Prostate gland (tissue), 2 donors: ENCODE results near the gene FRMD4A. TPM values are rescaled to one million over a fixed set of nuclear protein-coding genes. Genes with fewer than 3 reads are reported as not detected.

ENCODE experiments used
- DNase-seq: peaks from one replicate; pipeline ENCODE4 v3.0.0-alpha.2; 2019; ENCODE audit warnings: low spot score
- H3K27ac ChIP-seq, 2 donors: fragments of 200-600 bp; sonication (generic); 2 replicates each; pipeline ENCODE4 v1.5.1; 2017 to 2019
- H3K27me3 ChIP-seq: fragments of 200-600 bp; sonication (generic); replicated peaks from 2 replicates; pipeline ENCODE4 v1.5.1; 2019; ENCODE audit not compliant: insufficient read depth
- H3K36me3 ChIP-seq, 2 donors: fragments of 200-600 bp; sonication (generic); 1 replicate in 1 of 2; 2 replicates in 1 of 2; pipeline versions ENCODE4 v1.5.1 to v1.8.1; 2017 to 2019
- H3K4me1 ChIP-seq: fragments of 200-600 bp; sonication (generic); replicated peaks from 2 replicates; pipeline ENCODE4 v1.5.1; 2019
- H3K4me3 ChIP-seq, 2 donors: fragments of 200-600 bp; sonication (generic); 2 replicates each; pipeline ENCODE4 v1.5.1; 2017 to 2019
- H3K9me3 ChIP-seq: fragments of 200-600 bp; sonication (generic); 2 replicates; pipeline ENCODE4 v1.5.1; 2017
- CTCF ChIP-seq, 4 experiments: fragments of 200-600 bp in 2 of 4; fragments of 450-650 bp in 2 of 4; sonication (generic) in 2 of 4; IDR thresholded peaks; 1 replicate in 3 of 4; 2 replicates in 1 of 4; pipeline ENCODE4 v1.5.1; 2016 to 2019; ENCODE audit warnings: antibody characterized with exemption in 4 of 4, mild to moderate bottlenecking in 2 of 4, moderate library complexity in 2 of 4
- POLR2A ChIP-seq: fragments of 450-650 bp; IDR thresholded peaks from one replicate; pipeline ENCODE4 v1.6.1; 2016; ENCODE audit warnings: antibody characterized with exemption, mild to moderate bottlenecking
- POLR2AphosphoS5 ChIP-seq: sonication (generic); formaldehyde crosslinking; IDR thresholded peaks from one replicate; pipeline ENCODE4 v1.6.1; 2017; ENCODE audit warnings: antibody characterized with exemption
- WGBS: methylation state at CpG from one replicate; pipeline ENCODE4 v1.1.5; 2018; 5-methylcytosine and 5-hydroxymethylcytosine counted together
- intact Hi-C: fragments of 100-400 bp; cut with DNase I; formaldehyde crosslinking; loops from one replicate; pipeline ENCODE4 v1.14.2; 2022
- total RNA-seq, 2 donors: library from RNA; depleted of rRNA; stranded (reverse); fragments of >200 nt; gene quantifications; one replicate each; pipeline ENCODE4 v1.1.0, GENCODE V29; 2016

FRMD4A gene
- total RNA-seq, 2 donors from 2014 or later, result 38.0 to 53.2 TPM

GRCh38 chr10:13636776-13637175 lies 693.9 kb downstream of the FRMD4A start:
- 89% methylated on average over 4 of the region's 4 CpGs for WGBS
- H3K4me3 ChIP-seq, result no peak overlapping the region
- TF ChIP-seq POLR2AphosphoS5 (no peak), POLR2A (no peak), CTCF (IDR thresholded peaks at IDR 0.05) (no peak)
- no peak overlapping the region for H3K27ac ChIP-seq
- no peaks in the 10 kb centered on the region for H3K4me1 ChIP-seq
- no peaks in the 10 kb centered on the region for H3K36me3 ChIP-seq
- intact Hi-C loops, result no loop called here
- H3K27me3 ChIP-seq, result no peaks in the 10 kb centered on the region
- H3K9me3 ChIP-seq, result no peaks in the 10 kb centered on the region
- DNase-seq, result no peak

- no peak overlapping the region for H3K4me3 ChIP-seq
- intact Hi-C loops, result no loop called here
- no peak for TF ChIP-seq POLR2A
- no peak for TF ChIP-seq POLR2AphosphoS5
- TF ChIP-seq CTCF (IDR thresholded peaks at IDR 0.05), result no peak
- no peaks in the 10 kb centered on the region for H3K27me3 ChIP-seq
- H3K9me3 ChIP-seq, result no peaks in the 10 kb centered on the region
- 78% methylated on average over 6 of the region's 6 CpGs for WGBS
- no peak for DNase-seq
- H3K36me3 ChIP-seq, result no peaks in the 10 kb centered on the region
- H3K27ac ChIP-seq, result no peak overlapping the region
- H3K4me1 ChIP-seq, result no peaks in the 10 kb centered on the region
Observed at GRCh38 chr10:13634207-13634606, 696.5 kb downstream of the FRMD4A start.

GRCh38 chr10:13633689-13634088 lies 697.0 kb downstream of the FRMD4A start:
- no peak for DNase-seq
- no peak for TF ChIP-seq POLR2AphosphoS5
- TF ChIP-seq CTCF (IDR thresholded peaks at IDR 0.05), result no peak
- TF ChIP-seq POLR2A, result no peak
- Histone ChIP-seq H3K27me3 (no peaks in the 10 kb centered on the region), H3K27ac (no peak overlapping the region), H3K4me1 (no peaks in the 10 kb centered on the region), H3K36me3 (no peaks in the 10 kb centered on the region), H3K4me3 (no peak overlapping the region), H3K9me3 (no peaks in the 10 kb centered on the region)
- whole genome bisulfite sequencing, result 85% methylated on average over 7 of the region's 7 CpGs
- intact Hi-C loops, result no loop called here

GRCh38 chr10:13632884-13633440 lies 697.8 kb downstream of the FRMD4A start:
- Histone ChIP-seq H3K4me3 (no peak overlapping the region), H3K27ac (no peak overlapping the region), H3K9me3 (no peaks in the 10 kb centered on the region), H3K36me3 (no peaks in the 10 kb centered on the region), H3K27me3 (no peaks in the 10 kb centered on the region), H3K4me1 (no peaks in the 10 kb centered on the region)
- intact Hi-C loops, result no loop called here
- no peak for DNase-seq
- TF ChIP-seq POLR2A (no peak), POLR2AphosphoS5 (no peak), CTCF (IDR thresholded peaks at IDR 0.05) (no peak)
- 74% methylated on average over 5 of the region's 5 CpGs for WGBS

GRCh38 chr10:13632440-13632839 lies 698.3 kb downstream of the FRMD4A start:
- WGBS, result 69% methylated on average over 3 of the region's 3 CpGs
- H3K4me1 ChIP-seq, result no peaks in the 10 kb centered on the region
- no peaks in the 10 kb centered on the region for H3K36me3 ChIP-seq
- H3K27me3 ChIP-seq, result no peaks in the 10 kb centered on the region
- H3K4me3 ChIP-seq, result no peak overlapping the region
- no peaks in the 10 kb centered on the region for H3K9me3 ChIP-seq
- DNase-seq, result no peak
- no peak overlapping the region for H3K27ac ChIP-seq
- TF ChIP-seq POLR2AphosphoS5 (no peak), CTCF (IDR thresholded peaks at IDR 0.05) (no peak), POLR2A (no peak)
- intact Hi-C loops, result no loop called here
